ENCODE data around the gene FGD2.
"Not testable (repeated sequence)": the region's sequence is repeated elsewhere in the genome, so short reads cannot be mapped to it uniquely, and the experiment has no call there.

Gene FGD2

DNA sequence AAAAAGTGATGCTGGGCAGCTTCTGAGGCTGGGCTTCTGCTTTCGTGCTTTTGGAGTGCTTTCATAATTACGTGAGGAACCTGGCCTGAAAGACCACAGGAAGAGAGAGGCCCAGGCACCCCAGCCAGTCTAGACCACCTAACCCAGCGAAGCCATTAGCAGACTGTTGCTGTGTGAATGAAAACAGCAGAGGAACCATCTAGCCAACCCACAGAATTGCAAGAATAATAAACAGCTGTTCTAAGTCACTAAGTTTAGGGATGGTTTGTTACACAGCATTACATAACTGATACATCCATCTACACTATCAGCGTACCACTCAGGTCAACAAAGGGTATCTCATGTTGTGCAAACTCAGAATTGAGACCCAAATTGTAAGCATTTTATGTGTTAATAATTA, 34.5 kb downstream of the FGD2 start:
- no peak for DNase-seq (ENCODE audit: low read depth, low spot score)
- no peaks in the 10 kb centered on the region for H3K27me3 ChIP-seq (ENCODE audit: insufficient read depth, insufficient read length)

DNA sequence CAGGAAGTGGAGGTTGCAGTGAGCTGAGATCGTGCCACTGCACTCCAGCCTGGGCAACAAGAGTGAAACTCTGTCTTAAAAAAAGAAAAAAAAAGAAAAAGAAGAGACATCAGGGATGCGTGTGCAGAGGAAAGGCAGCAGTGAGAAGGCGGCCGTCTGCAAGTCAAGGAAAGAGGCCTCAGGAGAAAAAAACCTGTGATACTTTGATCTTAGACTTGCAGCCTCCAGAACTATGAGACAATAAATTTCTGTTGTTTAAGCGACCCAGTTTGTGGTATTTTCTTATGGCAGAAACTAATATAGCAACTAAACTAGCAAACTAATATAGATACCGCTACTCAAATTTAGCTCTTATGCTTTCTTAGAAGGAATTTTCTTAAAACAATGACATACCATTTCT, 36.1 kb downstream of the FGD2 start:
- Histone ChIP-seq H3K27me3 (ENCODE audit: insufficient read depth, insufficient read length) (no peaks in the 10 kb centered on the region), H3K4me1 (ENCODE audit: insufficient read depth, insufficient read length) (no peaks in the 10 kb centered on the region), H3K9ac (ENCODE audit: insufficient read length, low read depth) (no peak overlapping the region), H3K9me3 (ENCODE audit: insufficient read depth, low read length) (no peaks in the 10 kb centered on the region), H3K4me3 (ENCODE audit: insufficient read length, low read depth) (no peak overlapping the region), H3K36me3 (ENCODE audit: insufficient read depth, insufficient read length, low read length) (no peaks in the 10 kb centered on the region)
- DNase-seq (ENCODE audit: low read depth, low spot score): no peak
- no peak for TF ChIP-seq ZNF274 (IDR thresholded peaks at IDR 0.05; ENCODE audit: low read depth, low read length)
- TF ChIP-seq YY1 (IDR thresholded peaks at IDR 0.05; ENCODE audit: insufficient read depth, insufficient read length): no peak
- no peak for TF ChIP-seq SUZ12 (IDR thresholded peaks at IDR 0.05; ENCODE audit: extremely low read depth, insufficient read depth, insufficient read length)

More for the DNA sequence above, 34.5 kb downstream of the FGD2 start:
- no peak for TF ChIP-seq ZNF274 (IDR thresholded peaks at IDR 0.05; ENCODE audit: low read depth, low read length)
- TF ChIP-seq SUZ12 (IDR thresholded peaks at IDR 0.05; ENCODE audit: extremely low read depth, insufficient read depth, insufficient read length): no peak
- TF ChIP-seq YY1 (IDR thresholded peaks at IDR 0.05; ENCODE audit: insufficient read depth, insufficient read length): no peak
- Histone ChIP-seq H3K9me3 (ENCODE audit: insufficient read depth, low read length) (no peaks in the 10 kb centered on the region), H3K9ac (ENCODE audit: insufficient read length, low read depth) (no peak overlapping the region), H3K4me3 (ENCODE audit: insufficient read length, low read depth) (no peak overlapping the region), H3K4me1 (ENCODE audit: insufficient read depth, insufficient read length) (no peaks in the 10 kb centered on the region), H3K36me3 (ENCODE audit: insufficient read depth, insufficient read length, low read length) (no peaks in the 10 kb centered on the region)

DNA sequence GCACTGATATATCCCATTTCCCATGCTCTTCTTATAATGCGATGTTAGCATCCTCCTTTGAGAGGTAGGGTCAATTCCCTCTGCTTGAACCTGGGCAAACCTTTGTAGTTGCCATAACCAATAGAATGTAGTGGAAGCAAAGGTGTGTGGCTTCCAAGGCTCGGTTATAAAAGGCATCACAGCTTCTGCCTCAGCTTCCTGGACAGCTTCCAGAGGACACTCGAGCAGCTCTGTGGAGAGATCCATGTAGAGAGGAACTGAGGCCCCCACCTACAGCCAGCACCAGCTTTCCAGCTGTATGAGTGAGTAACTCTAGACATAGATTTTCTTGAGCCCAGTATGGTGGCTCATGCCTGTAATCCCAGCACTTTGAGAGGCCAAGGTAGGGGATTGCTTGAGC, 36.7 kb downstream of the FGD2 start:
- DNase-seq (ENCODE audit: low read depth, low spot score): no peak
- TF ChIP-seq ZNF274 (IDR thresholded peaks at IDR 0.05; ENCODE audit: low read depth, low read length) (no peak), SUZ12 (IDR thresholded peaks at IDR 0.05; ENCODE audit: extremely low read depth, insufficient read depth, insufficient read length) (no peak), YY1 (IDR thresholded peaks at IDR 0.05; ENCODE audit: insufficient read depth, insufficient read length) (no peak)
- H3K4me1 ChIP-seq (ENCODE audit: insufficient read depth, insufficient read length): no peaks in the 10 kb centered on the region

GRCh38 chr6:37043091-37043490, 37.6 kb downstream of the FGD2 start:
- H3K9me3 ChIP-seq (ENCODE audit: insufficient read depth, low read length); H3K4me1 ChIP-seq (ENCODE audit: insufficient read depth, insufficient read length): not testable (repeated sequence)

More for the DNA sequence above, 36.7 kb downstream of the FGD2 start:
- H3K4me3 ChIP-seq (ENCODE audit: insufficient read length, low read depth): no peak overlapping the region
- no peaks in the 10 kb centered on the region for H3K36me3 ChIP-seq (ENCODE audit: insufficient read depth, insufficient read length, low read length)
- no peak overlapping the region for H3K9ac ChIP-seq (ENCODE audit: insufficient read length, low read depth)
- no peaks in the 10 kb centered on the region for H3K9me3 ChIP-seq (ENCODE audit: insufficient read depth, low read length)
- no peaks in the 10 kb centered on the region for H3K27me3 ChIP-seq (ENCODE audit: insufficient read depth, insufficient read length)

GRCh38 chr6:37047346-37047688, 41.9 kb downstream of the FGD2 start:
- no peak for DNase-seq (ENCODE audit: low read depth, low spot score)
- no peak for TF ChIP-seq SUZ12 (IDR thresholded peaks at IDR 0.05; ENCODE audit: extremely low read depth, insufficient read depth, insufficient read length)
- no peak overlapping the region for H3K9ac ChIP-seq (ENCODE audit: insufficient read length, low read depth)
- no peak overlapping the region for H3K4me3 ChIP-seq (ENCODE audit: insufficient read length, low read depth)
- H3K27me3 ChIP-seq (ENCODE audit: insufficient read depth, insufficient read length): no peaks in the 10 kb centered on the region
- H3K4me1 ChIP-seq (ENCODE audit: insufficient read depth, insufficient read length): peaks cover 7% of the 10 kb centered on the region
- H3K36me3 ChIP-seq (ENCODE audit: insufficient read depth, insufficient read length, low read length): no peaks in the 10 kb centered on the region
- no peaks in the 10 kb centered on the region for H3K9me3 ChIP-seq (ENCODE audit: insufficient read depth, low read length)

More at GRCh38 chr6:37043091-37043490, 37.6 kb downstream of the FGD2 start:
- H3K36me3 ChIP-seq (ENCODE audit: insufficient read depth, insufficient read length, low read length); H3K27me3 ChIP-seq (ENCODE audit: insufficient read depth, insufficient read length); H3K9ac ChIP-seq (ENCODE audit: insufficient read length, low read depth); DNase-seq (ENCODE audit: low read depth, low spot score); H3K4me3 ChIP-seq (ENCODE audit: insufficient read length, low read depth): not testable (repeated sequence)

GRCh38 chr6:37047689-37048402, 42.4 kb downstream of the FGD2 start:
- Histone ChIP-seq H3K9ac (ENCODE audit: insufficient read length, low read depth) (no peak overlapping the region), H3K36me3 (ENCODE audit: insufficient read depth, insufficient read length, low read length) (no peaks in the 10 kb centered on the region), H3K4me3 (ENCODE audit: insufficient read length, low read depth) (no peak overlapping the region), H3K9me3 (ENCODE audit: insufficient read depth, low read length) (no peaks in the 10 kb centered on the region), H3K27me3 (ENCODE audit: insufficient read depth, insufficient read length) (no peaks in the 10 kb centered on the region), H3K4me1 (ENCODE audit: insufficient read depth, insufficient read length) (peaks cover 7% of the 10 kb centered on the region)
- no peak for DNase-seq (ENCODE audit: low read depth, low spot score)
- TF ChIP-seq ZNF274 (IDR thresholded peaks at IDR 0.05; ENCODE audit: low read depth, low read length) (no peak), YY1 (IDR thresholded peaks at IDR 0.05; ENCODE audit: insufficient read depth, insufficient read length) (no peak), SUZ12 (IDR thresholded peaks at IDR 0.05; ENCODE audit: extremely low read depth, insufficient read depth, insufficient read length) (no peak)

- H3K36me3 ChIP-seq (ENCODE audit: insufficient read depth, insufficient read length, low read length): no peaks in the 10 kb centered on the region
- no peaks in the 10 kb centered on the region for H3K27me3 ChIP-seq (ENCODE audit: insufficient read depth, insufficient read length)
- TF ChIP-seq ZNF274 (IDR thresholded peaks at IDR 0.05; ENCODE audit: low read depth, low read length): no peak
- TF ChIP-seq YY1 (IDR thresholded peaks at IDR 0.05; ENCODE audit: insufficient read depth, insufficient read length): no peak
- TF ChIP-seq SUZ12 (IDR thresholded peaks at IDR 0.05; ENCODE audit: extremely low read depth, insufficient read depth, insufficient read length): no peak
- H3K9ac ChIP-seq (ENCODE audit: insufficient read length, low read depth): no peak overlapping the region
- H3K4me3 ChIP-seq (ENCODE audit: insufficient read length, low read depth): no peak overlapping the region
- peaks cover 7% of the 10 kb centered on the region for H3K4me1 ChIP-seq (ENCODE audit: insufficient read depth, insufficient read length)
- H3K9me3 ChIP-seq (ENCODE audit: insufficient read depth, low read length): no peaks in the 10 kb centered on the region
- DNase-seq (ENCODE audit: low read depth, low spot score): no peak
Observed at GRCh38 chr6:37048403-37048850, 43.0 kb downstream of the FGD2 start.

All from NT2/D1 (cell line).